Measurements from ENCODE around the gene CYP2R1. TPM values are rescaled to one million over a fixed set of nuclear protein-coding genes. Genes with fewer than 3 reads are reported as not detected.

CYP2R1 gene
- 4.9 and 5.7 TPM in 2 replicates for total RNA-seq (ENCODE audit: low replicate concordance)

GRCh38 chr11:14892036-14892556 is at the start of gene CYP2R1:
CYP2R1 (minus strand) TSS chr11:14892231; CDS start chr11:14892205, 26 bp downstream.

Other genes with a start within 250 kb of the CYP2R1 start
- gene PDE3B, start 248.4 kb downstream of the CYP2R1 start, total RNA-seq (ENCODE audit: low replicate concordance) = 0.23 and 0.35 TPM in 2 replicates
- gene CALCA, start 80.1 kb upstream of the CYP2R1 start, total RNA-seq (ENCODE audit: low replicate concordance) = not detected in 2 replicates
- not detected in 2 replicates for gene CALCB, start 181.4 kb upstream of the CYP2R1 start, total RNA-seq (ENCODE audit: low replicate concordance)
- gene INSC, start 222.7 kb upstream of the CYP2R1 start, total RNA-seq (ENCODE audit: low replicate concordance) = 0.08 and 0.23 TPM in 2 replicates

All from smooth muscle cell of the coronary artery (primary cell).